KMS-11 (cell line): Measurements from ENCODE around the gene PTPN1.

Experiments used
- H2AFZ ChIP-seq: fragments of 200-600 bp; sonication (generic); 2 replicates; pipeline ENCODE4 v1.6.1; 2016; ENCODE audit warnings: antibody characterized with exemption, mixed run types, low read depth
- H3K27ac ChIP-seq: fragments of 200-600 bp; sonication (generic); 2 replicates; pipeline ENCODE4 v1.6.1; 2016; ENCODE audit warnings: mild to moderate bottlenecking, mixed run types
- H3K27me3 ChIP-seq: fragments of 200-600 bp; sonication (generic); 2 replicates; pipeline ENCODE4 v1.6.1; 2017; ENCODE audit warnings: mild to moderate bottlenecking, low read depth, mixed run types, moderate library complexity; ENCODE audit not compliant: insufficient read depth
- H3K36me3 ChIP-seq: fragments of 200-600 bp; sonication (generic); 2 replicates; pipeline ENCODE4 v1.6.1; 2017; ENCODE audit warnings: mild to moderate bottlenecking, mixed run types; ENCODE audit not compliant: insufficient read depth
- H3K4me1 ChIP-seq: fragments of 200-600 bp; sonication (generic); 2 replicates; pipeline ENCODE4 v1.6.1; 2016; ENCODE audit warnings: mild to moderate bottlenecking, low read depth, mixed run types; ENCODE audit not compliant: poor library complexity, severe bottlenecking
- H3K4me2 ChIP-seq: fragments of 200-600 bp; sonication (generic); 2 replicates; pipeline ENCODE4 v1.7.0; 2016; ENCODE audit warnings: mild to moderate bottlenecking, mixed run types
- H3K4me3 ChIP-seq: fragments of 200-600 bp; sonication (generic); IDR thresholded peaks from 2 replicates; pipeline ENCODE4 v1.6.1; 2017; ENCODE audit warnings: low read depth, low read length, mixed read lengths; ENCODE audit not compliant: insufficient read depth
- H3K79me2 ChIP-seq: fragments of 200-600 bp; sonication (generic); 2 replicates; pipeline ENCODE4 v1.6.1; 2016; ENCODE audit warnings: low read depth, mixed run types; ENCODE audit not compliant: insufficient read depth
- H3K9ac ChIP-seq: fragments of 200-600 bp; sonication (generic); 2 replicates; pipeline ENCODE4 v1.6.1; 2016; ENCODE audit warnings: mild to moderate bottlenecking, mixed run types
- H4K20me1 ChIP-seq: fragments of 200-600 bp; sonication (generic); 2 replicates; pipeline ENCODE4 v1.6.1; 2016; ENCODE audit warnings: mild to moderate bottlenecking, mixed run types; ENCODE audit not compliant: insufficient read depth
- TF ChIP-seq, protein P1 (sequence below): fragments of 200-600 bp; sonication (generic); conservative IDR thresholded peaks from 2 replicates; pipeline ENCODE4 v1.6.1; 2017; ENCODE audit warnings: low read depth, mild to moderate bottlenecking, antibody characterized with exemption, low read length, moderate library complexity, mixed read lengths

The PTPN1 gene

DNA sequence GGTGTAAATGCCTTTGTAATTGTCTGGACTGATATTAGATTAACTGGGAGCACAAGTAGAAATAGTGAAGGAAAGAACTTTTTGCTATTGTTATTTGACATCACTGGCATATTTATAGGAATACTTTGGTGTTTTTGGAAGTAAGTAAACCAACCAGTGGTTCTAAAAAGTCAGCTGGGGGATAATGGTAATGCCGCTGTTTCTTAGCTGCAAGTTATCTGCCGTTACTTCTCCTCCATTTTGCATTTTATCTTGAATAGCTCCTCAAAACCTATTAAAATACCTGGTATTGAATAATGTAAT lies 3.8 kb downstream of the PTPN1 start:
- TF ChIP-seq, protein P1, sequence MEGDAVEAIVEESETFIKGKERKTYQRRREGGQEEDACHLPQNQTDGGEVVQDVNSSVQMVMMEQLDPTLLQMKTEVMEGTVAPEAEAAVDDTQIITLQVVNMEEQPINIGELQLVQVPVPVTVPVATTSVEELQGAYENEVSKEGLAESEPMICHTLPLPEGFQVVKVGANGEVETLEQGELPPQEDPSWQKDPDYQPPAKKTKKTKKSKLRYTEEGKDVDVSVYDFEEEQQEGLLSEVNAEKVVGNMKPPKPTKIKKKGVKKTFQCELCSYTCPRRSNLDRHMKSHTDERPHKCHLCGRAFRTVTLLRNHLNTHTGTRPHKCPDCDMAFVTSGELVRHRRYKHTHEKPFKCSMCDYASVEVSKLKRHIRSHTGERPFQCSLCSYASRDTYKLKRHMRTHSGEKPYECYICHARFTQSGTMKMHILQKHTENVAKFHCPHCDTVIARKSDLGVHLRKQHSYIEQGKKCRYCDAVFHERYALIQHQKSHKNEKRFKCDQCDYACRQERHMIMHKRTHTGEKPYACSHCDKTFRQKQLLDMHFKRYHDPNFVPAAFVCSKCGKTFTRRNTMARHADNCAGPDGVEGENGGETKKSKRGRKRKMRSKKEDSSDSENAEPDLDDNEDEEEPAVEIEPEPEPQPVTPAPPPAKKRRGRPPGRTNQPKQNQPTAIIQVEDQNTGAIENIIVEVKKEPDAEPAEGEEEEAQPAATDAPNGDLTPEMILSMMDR, result no peak
- Histone ChIP-seq H3K27me3 (no peaks in the 10 kb centered on the region), H3K36me3 (no peaks in the 10 kb centered on the region), H3K79me2 (peaks cover 59% of the 10 kb centered on the region), H3K27ac (no peak overlapping the region), H3K4me1 (peaks cover 50% of the 10 kb centered on the region), H2AFZ (no peak overlapping the region), H4K20me1 (peaks cover 16% of the 10 kb centered on the region; the same call in 1 of the 2 replicates), H3K4me2 (no peak overlapping the region), H3K4me3 (no peak overlapping the region), H3K9ac (no peak overlapping the region)

GRCh38 chr20:50514750-50515149 lies 4.6 kb downstream of the PTPN1 start:
- H4K20me1 ChIP-seq, result peaks cover 16% of the 10 kb centered on the region; the same call in 1 of the 2 replicates
- no peak overlapping the region for H3K9ac ChIP-seq
- TF ChIP-seq, protein P1, result no peak
- no peaks in the 10 kb centered on the region for H3K36me3 ChIP-seq
- no peak overlapping the region for H3K27ac ChIP-seq
- H2AFZ ChIP-seq, result no peak overlapping the region
- H3K4me2 ChIP-seq, result no peak overlapping the region
- H3K27me3 ChIP-seq, result no peaks in the 10 kb centered on the region
- H3K4me3 ChIP-seq, result no peak overlapping the region
- H3K4me1 ChIP-seq, result peaks cover 42% of the 10 kb centered on the region
- H3K79me2 ChIP-seq, result peaks cover 59% of the 10 kb centered on the region

DNA sequence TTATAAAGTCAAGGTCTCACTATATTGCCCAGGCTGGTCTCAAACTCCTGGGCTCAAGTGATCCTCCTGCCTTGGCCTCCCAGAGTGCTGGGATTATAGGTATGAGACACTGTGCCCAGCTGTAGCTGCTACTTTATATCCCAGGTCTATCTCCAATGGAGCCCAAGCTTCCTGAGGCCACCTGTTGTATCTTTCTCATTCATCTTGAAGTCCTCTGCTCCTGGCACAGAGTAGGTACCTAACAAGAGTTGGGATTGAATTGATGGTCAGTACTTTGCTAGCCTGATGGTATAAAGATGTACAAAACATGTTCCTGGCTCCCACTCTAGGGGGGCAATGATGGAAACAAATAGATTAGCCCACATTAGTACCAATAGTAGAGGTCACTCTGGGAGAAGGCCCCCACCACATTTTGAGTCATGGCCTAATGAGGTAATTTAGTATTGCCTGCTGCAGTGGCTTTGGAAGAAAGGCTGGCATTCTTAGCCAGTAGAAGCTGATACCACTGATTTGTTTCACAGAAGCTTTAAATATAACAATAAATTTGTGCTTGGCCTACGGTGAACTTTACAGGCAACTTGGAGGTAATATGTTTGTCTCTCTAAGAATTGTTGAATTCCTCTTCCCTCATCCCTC lies 5.4 kb downstream of the PTPN1 start:
- no peaks in the 10 kb centered on the region for H3K36me3 ChIP-seq
- H3K27ac ChIP-seq, result no peak overlapping the region
- no peak overlapping the region for H3K4me3 ChIP-seq
- peaks cover 57% of the 10 kb centered on the region for H3K79me2 ChIP-seq
- no peak overlapping the region for H3K4me2 ChIP-seq
- H4K20me1 ChIP-seq, result peaks cover 16% of the 10 kb centered on the region; the same call in 1 of the 2 replicates
- no peaks in the 10 kb centered on the region for H3K27me3 ChIP-seq
- TF ChIP-seq, protein P1, result no peak
- no peak overlapping the region for H2AFZ ChIP-seq
- no peak overlapping the region for H3K9ac ChIP-seq
- peaks cover 42% of the 10 kb centered on the region for H3K4me1 ChIP-seq

GRCh38 chr20:50516180-50516934 lies 6.2 kb downstream of the PTPN1 start:
- H3K79me2 ChIP-seq, result peaks cover 56% of the 10 kb centered on the region
- no peak overlapping the region for H3K9ac ChIP-seq
- TF ChIP-seq, protein P1, result no peak
- H3K4me3 ChIP-seq, result no peak overlapping the region
- H3K4me1 ChIP-seq, result peaks cover 37% of the 10 kb centered on the region
- H3K27ac ChIP-seq, result no peak overlapping the region
- H3K4me2 ChIP-seq, result no peak overlapping the region
- H2AFZ ChIP-seq, result no peak overlapping the region
- H3K36me3 ChIP-seq, result no peaks in the 10 kb centered on the region
- H4K20me1 ChIP-seq, result peaks cover 15% of the 10 kb centered on the region; the same call in 1 of the 2 replicates
- H3K27me3 ChIP-seq, result no peaks in the 10 kb centered on the region
